ENCODE data around the gene RIPOR2. TPM values are rescaled to one million over a fixed set of nuclear protein-coding genes. Genes with fewer than 3 reads are reported as not detected.
A peak's percentile ranks its signal among the peaks of the same experiment; 100 is the strongest.

RIPOR2 gene
- total and polyA plus RNA-seq, 10 of the 15 experiments (the other 5 are each of a cell fraction or from before 2014, with no cell fraction given) = 22.2 to 48.2 (median 34.7) TPM

GRCh38 chr6:24929242-24929641 is 6.5 kb downstream of the RIPOR2 start (continued):
- TF ChIP-seq IRF4 (IDR thresholded peaks at IDR 0.05; ENCODE audit: low read depth, low read length) = peak; percentile 66; the same call in 1 of the 2 replicates
- peak in 1 of 2 experiments; percentile 53; a peak in 1 of 4 replicates for TF ChIP-seq BHLHE40 (IDR thresholded peaks at IDR 0.05; ENCODE audit: borderline replicate concordance in 1 of 2, low read depth in 2 of 2, low read length in 1 of 2)
- TF ChIP-seq BACH1 (IDR thresholded peaks at IDR 0.05; ENCODE audit: borderline replicate concordance) = peak; percentile 36; the same call in 1 of the 2 replicates

- CTCF ChIA-PET = interaction anchor here (0.7 to 13.0 kb wide), 12 partner anchors 9 to 142 kb away, joined by 3 to 376 read pairs (median 6); no protein-coding TSS in a partner anchor
- SMC1A ChIA-PET (ENCODE audit: uncharacterized antibody, unreplicated experiment) = interaction anchor here (1.0 to 14.8 kb wide), 14 partner anchors 9 to 140 kb away, joined by 3 to 201 read pairs (median 6); no protein-coding TSS in a partner anchor
- peak overlapping the region; percentile 35; the same call in 1 of the 2 replicates for H3K27ac ChIP-seq (ENCODE audit: control insufficient read depth, insufficient read depth)
- 0 out of 2 replicates have a peak overlapping the region, but pooled peaks have one; percentile 58 for H3K4me3 ChIP-seq
- 21% methylated on average over 6 of the region's 6 CpGs for WGBS (ENCODE audit: insufficient coverage, insufficient replicate concordance, low lambda C conversion rate, missing lambda C conversion rate)
- H2AFZ ChIP-seq (ENCODE audit: control insufficient read depth, low read depth, low read length) = no peak overlapping the region
- DNase-seq (ENCODE audit: low read depth, low spot score) (no peak), FAIRE-seq (no peak), ATAC-seq (peak; percentile 23)
- H3K9ac ChIP-seq (ENCODE audit: control insufficient read depth, insufficient read depth, low read length) = peak overlapping the region; percentile 25
- intact Hi-C loops (cut with micrococcal nuclease; ENCODE audit: unreplicated experiment) (no loop called here), in situ Hi-C loops (cut with MboI) (no loop called here)
- POLR2A ChIA-PET = interaction anchor here (0.7 to 1.4 kb wide), 4 partner anchors 8 to 690 kb away, joined by 3 to 4 read pairs (median 3); no protein-coding TSS in a partner anchor
- no TSS peak for BruUV-seq (replicated peaks)
- H3K36me3 ChIP-seq (ENCODE audit: control insufficient read depth in 2 of 2, insufficient read depth in 2 of 2, low read length in 1 of 2) = no peaks in the 10 kb centered on the region
- H3K9me3 ChIP-seq (replicated peaks; ENCODE audit: control insufficient read depth, insufficient read depth, low read length) = no peaks in the 10 kb centered on the region; the same call in 2 of the 3 replicates
- peak overlapping the region; percentile 83 for H3K4me2 ChIP-seq (ENCODE audit: control insufficient read depth, insufficient read depth)
- no peak for TF ChIP-seq KDM1A (IDR thresholded peaks at IDR 0.05; ENCODE audit: borderline replicate concordance)
- no peak for TF ChIP-seq ZNF384 (IDR thresholded peaks at IDR 0.05; ENCODE audit: borderline replicate concordance, low read depth, low read length)
- TF ChIP-seq FOS (IDR thresholded peaks at IDR 0.05; ENCODE audit: borderline replicate concordance, extremely low read depth, insufficient read length) = no peak
- no peak for TF ChIP-seq TBL1XR1 (IDR thresholded peaks at IDR 0.05; ENCODE audit: low read depth, low read length)
- TF ChIP-seq SIN3A (IDR thresholded peaks at IDR 0.05; ENCODE audit: low read depth, low read length) = no peak
- TF ChIP-seq JUNB (IDR thresholded peaks at IDR 0.05) = peak; percentile 43
- no peak for TF ChIP-seq IKZF2 (IDR thresholded peaks at IDR 0.05)
- TF ChIP-seq TARDBP (IDR thresholded peaks at IDR 0.05; ENCODE audit: borderline replicate concordance) = no peak
- no peak for TF ChIP-seq E2F8 (IDR thresholded peaks at IDR 0.05; ENCODE audit: low read depth, partially characterized antibody)
- peak; percentile 26; the same call in 1 of the 2 replicates for TF ChIP-seq RUNX3 (IDR thresholded peaks at IDR 0.05; ENCODE audit: low read length)
- H3K4me1 ChIP-seq (ENCODE audit: control insufficient read depth, insufficient read depth, low read length) = peaks cover 52% of the 10 kb centered on the region
- H4K20me1 ChIP-seq (ENCODE audit: control insufficient read depth, insufficient read depth) = no peaks in the 10 kb centered on the region
- RAD21 ChIA-PET (ENCODE audit: unreplicated experiment) = interaction anchor here (0.6 to 10.1 kb wide), 7 partner anchors 10 to 66 kb away, joined by 3 to 123 read pairs (median 17); partner anchors contain the start of gene RIPOR2
- peaks cover 56% of the 10 kb centered on the region for H3K79me2 ChIP-seq (ENCODE audit: control insufficient read depth, insufficient read depth, low read length)
- no peaks in the 10 kb centered on the region for H3K27me3 ChIP-seq (replicated peaks in 1 of 2; ENCODE audit: control insufficient read depth in 2 of 2, insufficient read depth in 2 of 2, low read length in 1 of 2)
Observed at GRCh38 chr6:24927985-24928745, 7.6 kb downstream of the RIPOR2 start.
